OCI-LY1 (cell line): ENCODE results near the gene OR7G2.

ENCODE experiments used
- CTCF ChIP-seq: fragments of 200-600 bp; sonication (generic), shearing (Covaris generic); IDR thresholded peaks from 2 replicates; pipeline ENCODE4 v1.5.1; 2017; ENCODE audit warnings: mild to moderate bottlenecking, antibody characterized with exemption, low read length, moderate library complexity, mixed read lengths
- EZH2 ChIP-seq: fragments of 200-600 bp; sonication (generic), shearing (Covaris generic); IDR thresholded peaks from 2 replicates; pipeline ENCODE4 v1.8.0; 2017; ENCODE audit warnings: borderline replicate concordance, mixed run types, mild to moderate bottlenecking, antibody characterized with exemption, low read length, moderate library complexity, mixed read lengths

- no peak for TF ChIP-seq CTCF
- TF ChIP-seq EZH2, result no peak
These were observed at the start of gene OR7G2 for GRCh38 chr19:9107375-9107774.
